C4-2B (cell line): ENCODE measurements around the gene LRRC4.

Experiments
- CTCF ChIP-seq: fragments of 450-650 bp; conservative IDR thresholded peaks from 2 replicates; pipeline ENCODE4 v1.5.1; 2017; ENCODE audit warnings: mild to moderate bottlenecking
- ZFX ChIP-seq: fragments of 450-650 bp; IDR thresholded peaks from 2 replicates; pipeline ENCODE4 v1.6.1; 2017

DNA sequence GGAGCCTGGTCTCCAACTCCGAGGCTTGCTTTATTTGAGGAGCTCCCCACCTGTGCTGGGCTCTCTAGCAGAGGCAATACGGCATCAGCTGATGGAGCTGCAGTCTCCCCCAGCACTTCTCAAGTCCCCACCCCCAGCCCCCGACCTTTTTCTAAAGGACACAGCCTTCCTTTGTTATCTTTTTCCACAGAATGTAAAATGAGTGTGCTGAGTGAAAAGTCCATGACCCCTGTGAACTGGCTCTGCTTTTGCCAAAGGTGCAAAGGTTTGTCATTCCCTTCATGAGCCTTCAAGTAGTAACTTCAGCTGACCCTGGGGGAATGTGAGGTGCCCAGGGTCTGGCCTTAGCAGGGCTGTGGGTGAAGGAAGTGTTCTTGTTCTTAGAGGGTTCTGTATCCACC lies 25.5 kb downstream of the LRRC4 start:
- TF ChIP-seq CTCF = no peak
- no peak for TF ChIP-seq ZFX
